HepG2 (cell line): ENCODE measurements around the gene MBIP. TPM values are rescaled to one million over a fixed set of nuclear protein-coding genes. Genes with fewer than 3 reads are reported as not detected.

ENCODE experiments used
- ATAD3A ChIP-seq: sonication (generic); formaldehyde crosslinking; IDR thresholded peaks from 2 replicates; pipeline ENCODE4 v1.4.0; 2020; ENCODE audit warnings: missing genetic modification reagents
- ATM ChIP-seq: fragments of 450-650 bp; IDR thresholded peaks from 2 replicates; pipeline ENCODE4 v1.7.1; 2017; ENCODE audit warnings: mild to moderate bottlenecking, borderline replicate concordance
- CBX2 ChIP-seq, 2 experiments: fragments of 200-600 bp in 1 of 2; sonication (generic); formaldehyde crosslinking in 1 of 2; IDR thresholded peaks; 2 replicates each; pipeline versions ENCODE4 v1.7.0 to v1.8.1; 2018 to 2022; ENCODE audit warnings: low read depth in 2 of 2, low read length in 1 of 2, mild to moderate bottlenecking in 1 of 2, missing genetic modification reagents in 1 of 2
- FOXC1 ChIP-seq: sonication (generic); formaldehyde crosslinking; IDR thresholded peaks from 2 replicates; pipeline ENCODE4 v1.8.0; 2022; ENCODE audit warnings: mild to moderate bottlenecking, missing genetic modification reagents, borderline replicate concordance
- HOXD1 ChIP-seq: sonication (generic); formaldehyde crosslinking; IDR thresholded peaks from 2 replicates; pipeline ENCODE4 v1.5.0; 2020; ENCODE audit warnings: missing genetic modification reagents
- PTBP1 ChIP-seq: fragments of 200-400 bp; formaldehyde crosslinking; IDR thresholded peaks from 2 replicates; pipeline ENCODE4 v1.6.1; 2018; ENCODE audit warnings: low read length, low read depth; ENCODE audit not compliant: poor library complexity, severe bottlenecking
- RBFOX2 ChIP-seq: fragments of 200-400 bp; formaldehyde crosslinking; IDR thresholded peaks from 2 replicates; pipeline ENCODE4 v1.6.1; 2017; ENCODE audit warnings: low read depth, mild to moderate bottlenecking, low read length
- SNRNP70 ChIP-seq: fragments of 200-400 bp; formaldehyde crosslinking; IDR thresholded peaks from 2 replicates; pipeline ENCODE4 v1.6.1; 2017; ENCODE audit warnings: mild to moderate bottlenecking, low read depth, low read length, moderate library complexity
- SYNCRIP ChIP-seq: fragments of 200-400 bp; formaldehyde crosslinking; IDR thresholded peaks from 2 replicates; pipeline ENCODE4 v1.6.1; 2018; ENCODE audit warnings: mild to moderate bottlenecking, low read depth, low read length; ENCODE audit not compliant: insufficient read depth
- TGIF2 ChIP-seq: IDR thresholded peaks from 2 replicates; pipeline ENCODE4 v1.6.1; 2016; ENCODE audit warnings: control low read depth, missing compliant biosample characterization
- ZBTB7A ChIP-seq: sonication (generic); formaldehyde crosslinking; IDR thresholded peaks from 2 replicates; pipeline ENCODE4 v1.8.0; 2022; ENCODE audit warnings: mild to moderate bottlenecking, missing genetic modification reagents
- ZBTB8A ChIP-seq: sonication (generic); formaldehyde crosslinking; IDR thresholded peaks from 2 replicates; pipeline ENCODE4 v1.4.0; 2020; ENCODE audit warnings: mild to moderate bottlenecking, low read depth, missing genetic modification reagents, borderline replicate concordance
- ZC3H4 ChIP-seq: sonication (generic); formaldehyde crosslinking; IDR thresholded peaks from 2 replicates; pipeline ENCODE4 v1.4.0; 2020; ENCODE audit warnings: missing genetic modification reagents, borderline replicate concordance
- ZEB1 ChIP-seq: IDR thresholded peaks from 2 replicates; pipeline ENCODE4 v1.6.1; 2012; ENCODE audit warnings: mild to moderate bottlenecking, low read depth, inconsistent platforms; ENCODE audit not compliant: insufficient replicate concordance
- ZKSCAN5 ChIP-seq: sonication (generic); formaldehyde crosslinking; IDR thresholded peaks from 2 replicates; pipeline ENCODE4 v1.5.1; 2020; ENCODE audit warnings: mild to moderate bottlenecking, missing genetic modification reagents
- ZNF343 ChIP-seq: sonication (generic); formaldehyde crosslinking; IDR thresholded peaks from 2 replicates; pipeline ENCODE4 v1.4.0; 2020; ENCODE audit warnings: mild to moderate bottlenecking, missing genetic modification reagents
- ZNF766 ChIP-seq: sonication (generic); formaldehyde crosslinking; IDR thresholded peaks from 2 replicates; pipeline ENCODE4 v1.5.0; 2020; ENCODE audit warnings: missing genetic modification reagents, borderline replicate concordance
- ZNF776 ChIP-seq: sonication (generic); formaldehyde crosslinking; IDR thresholded peaks from 2 replicates; pipeline ENCODE4 v1.4.0; 2020; ENCODE audit warnings: mild to moderate bottlenecking, missing genetic modification reagents
- ZNF780A ChIP-seq: sonication (generic); formaldehyde crosslinking; IDR thresholded peaks from 2 replicates; pipeline ENCODE4 v1.8.0; 2022; ENCODE audit warnings: mild to moderate bottlenecking, missing genetic modification reagents, moderate library complexity
- ZNF83 ChIP-seq: sonication (generic); formaldehyde crosslinking; IDR thresholded peaks from 2 replicates; pipeline ENCODE4 v1.4.0; 2020; ENCODE audit warnings: missing genetic modification reagents, mild to moderate bottlenecking, borderline replicate concordance
- polyA plus RNA-seq, 8 experiments: library from polyadenylated mRNA; depleted of rRNA in 3 of 8; stranded (reverse) in 7 of 8; unstranded in 1 of 8; fragments of >200 nt; fragmentation: Illumina TruSeq in 4 of 8; extraction: Trizol in 4 of 8; gene quantifications; 2 replicates each; pipeline versions ENCODE4 v1.2.1 to v1.2.3, GENCODE V29; 2011 to 2016; ENCODE audit warnings: low read depth in 4 of 8, missing spikeins in 1 of 8, mixed read lengths in 1 of 8; ENCODE audit not compliant: insufficient read depth in 1 of 8
- total RNA-seq, 5 experiments: library from RNA; depleted of rRNA; stranded (reverse); fragments of >200 nt; fragmentation: Illumina TruSeq; extraction: Trizol; gene quantifications; 2 replicates each; pipeline ENCODE4 v1.2.3, GENCODE V29; 2016; ENCODE audit warnings: low read depth in 1 of 5
- TF ChIP-seq, protein P1 (sequence below): sonication (generic); formaldehyde crosslinking; IDR thresholded peaks from 2 replicates; pipeline ENCODE4 v1.9.0; 2021; ENCODE audit warnings: mild to moderate bottlenecking, missing genetic modification reagents
- TF ChIP-seq, protein P2 (sequence below): conservative IDR thresholded peaks from 2 replicates; pipeline ENCODE4 v1.6.1; 2018; ENCODE audit warnings: missing genetic modification reagents

MBIP gene
- total and polyA plus RNA-seq, 2 of the 13 experiments (the other 11 are each of a cell fraction or from before 2014, with no cell fraction given), result 48.1 to 48.6 TPM

DNA sequence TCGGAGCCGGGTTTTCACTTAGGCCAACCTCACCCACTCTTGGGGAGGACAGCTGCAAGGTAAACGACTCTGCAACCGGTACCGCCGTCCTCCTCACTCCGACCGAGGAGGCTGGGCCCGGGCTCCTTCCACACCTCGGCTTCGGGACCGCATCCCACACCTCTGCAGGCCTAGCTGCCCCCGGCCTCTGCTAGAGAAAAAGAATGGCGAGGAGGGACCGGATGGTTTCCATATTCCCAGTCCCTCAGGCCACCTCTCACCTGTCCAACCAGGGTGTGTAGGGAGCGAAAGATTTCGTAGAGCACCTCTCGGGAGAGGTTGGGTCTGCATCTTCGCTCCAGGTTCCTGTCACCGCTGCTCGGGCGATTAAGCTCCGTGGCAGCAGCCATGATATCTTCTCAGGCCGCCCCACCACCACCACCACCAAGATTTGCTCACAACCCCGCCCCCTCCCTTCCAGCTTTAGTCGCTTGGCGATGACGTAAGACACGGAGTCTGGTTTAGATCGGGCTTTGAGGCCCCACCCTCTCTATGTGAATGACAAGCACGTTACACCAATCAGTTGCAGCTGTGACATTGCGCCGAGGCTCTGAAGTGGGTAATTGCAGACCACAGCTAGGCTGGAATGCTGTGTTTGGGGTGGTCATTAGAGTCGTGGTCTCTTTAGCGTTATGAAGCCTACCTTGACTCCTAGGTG is at the start of gene MBIP (continued):
- TF ChIP-seq SNRNP70 (no peak), PTBP1 (peak; percentile 97), ZBTB8A (peak; percentile 82; the same call in 1 of the 2 replicates), ZNF780A (CRISPR knock-in tag) (peak; percentile 91; the same call in 1 of the 2 replicates), ZEB1 (peak; percentile 32), ZNF343 (CRISPR knock-in tag) (peak; percentile 88; the same call in 1 of the 2 replicates), HOXD1 (CRISPR knock-in tag) (no peak; the same call in 1 of the 2 replicates), ZNF766 (peak; percentile 72; the same call in 1 of the 2 replicates), ZNF776 (CRISPR knock-in tag) (no peak), SYNCRIP (no peak), ZC3H4 (peak; percentile 63; the same call in 1 of the 2 replicates), TGIF2 (CRISPR knock-in tag) (no peak; the same call in 1 of the 2 replicates), ZKSCAN5 (CRISPR knock-in tag) (no peak), CBX2 (IDR thresholded peaks at IDR 0.05; ENCODE audit: low read depth, low read length) (no peak; the same call in 1 of the 2 replicates), CBX2 (CRISPR knock-in tag; IDR thresholded peaks at IDR 0.05; ENCODE audit: low read depth) (peak; percentile 99; the same call in 1 of the 2 replicates), FOXC1 (peak; percentile 90), ATAD3A (CRISPR knock-in tag) (no peak), ATM (no peak; the same call in 1 of the 2 replicates), ZBTB7A (CRISPR knock-in tag) (peak; percentile 59), RBFOX2 (peak; percentile 67), ZNF83 (CRISPR knock-in tag) (no peak)
- TF ChIP-seq, protein P1, sequence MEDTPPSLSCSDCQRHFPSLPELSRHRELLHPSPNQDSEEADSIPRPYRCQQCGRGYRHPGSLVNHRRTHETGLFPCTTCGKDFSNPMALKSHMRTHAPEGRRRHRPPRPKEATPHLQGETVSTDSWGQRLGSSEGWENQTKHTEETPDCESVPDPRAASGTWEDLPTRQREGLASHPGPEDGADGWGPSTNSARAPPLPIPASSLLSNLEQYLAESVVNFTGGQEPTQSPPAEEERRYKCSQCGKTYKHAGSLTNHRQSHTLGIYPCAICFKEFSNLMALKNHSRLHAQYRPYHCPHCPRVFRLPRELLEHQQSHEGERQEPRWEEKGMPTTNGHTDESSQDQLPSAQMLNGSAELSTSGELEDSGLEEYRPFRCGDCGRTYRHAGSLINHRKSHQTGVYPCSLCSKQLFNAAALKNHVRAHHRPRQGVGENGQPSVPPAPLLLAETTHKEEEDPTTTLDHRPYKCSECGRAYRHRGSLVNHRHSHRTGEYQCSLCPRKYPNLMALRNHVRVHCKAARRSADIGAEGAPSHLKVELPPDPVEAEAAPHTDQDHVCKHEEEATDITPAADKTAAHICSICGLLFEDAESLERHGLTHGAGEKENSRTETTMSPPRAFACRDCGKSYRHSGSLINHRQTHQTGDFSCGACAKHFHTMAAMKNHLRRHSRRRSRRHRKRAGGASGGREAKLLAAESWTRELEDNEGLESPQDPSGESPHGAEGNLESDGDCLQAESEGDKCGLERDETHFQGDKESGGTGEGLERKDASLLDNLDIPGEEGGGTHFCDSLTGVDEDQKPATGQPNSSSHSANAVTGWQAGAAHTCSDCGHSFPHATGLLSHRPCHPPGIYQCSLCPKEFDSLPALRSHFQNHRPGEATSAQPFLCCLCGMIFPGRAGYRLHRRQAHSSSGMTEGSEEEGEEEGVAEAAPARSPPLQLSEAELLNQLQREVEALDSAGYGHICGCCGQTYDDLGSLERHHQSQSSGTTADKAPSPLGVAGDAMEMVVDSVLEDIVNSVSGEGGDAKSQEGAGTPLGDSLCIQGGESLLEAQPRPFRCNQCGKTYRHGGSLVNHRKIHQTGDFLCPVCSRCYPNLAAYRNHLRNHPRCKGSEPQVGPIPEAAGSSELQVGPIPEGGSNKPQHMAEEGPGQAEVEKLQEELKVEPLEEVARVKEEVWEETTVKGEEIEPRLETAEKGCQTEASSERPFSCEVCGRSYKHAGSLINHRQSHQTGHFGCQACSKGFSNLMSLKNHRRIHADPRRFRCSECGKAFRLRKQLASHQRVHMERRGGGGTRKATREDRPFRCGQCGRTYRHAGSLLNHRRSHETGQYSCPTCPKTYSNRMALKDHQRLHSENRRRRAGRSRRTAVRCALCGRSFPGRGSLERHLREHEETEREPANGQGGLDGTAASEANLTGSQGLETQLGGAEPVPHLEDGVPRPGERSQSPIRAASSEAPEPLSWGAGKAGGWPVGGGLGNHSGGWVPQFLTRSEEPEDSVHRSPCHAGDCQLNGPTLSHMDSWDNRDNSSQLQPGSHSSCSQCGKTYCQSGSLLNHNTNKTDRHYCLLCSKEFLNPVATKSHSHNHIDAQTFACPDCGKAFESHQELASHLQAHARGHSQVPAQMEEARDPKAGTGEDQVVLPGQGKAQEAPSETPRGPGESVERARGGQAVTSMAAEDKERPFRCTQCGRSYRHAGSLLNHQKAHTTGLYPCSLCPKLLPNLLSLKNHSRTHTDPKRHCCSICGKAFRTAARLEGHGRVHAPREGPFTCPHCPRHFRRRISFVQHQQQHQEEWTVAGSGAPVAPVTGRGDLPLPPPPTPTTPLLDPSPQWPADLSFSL (CRISPR knock-in tag), result no peak
- TF ChIP-seq, protein P2, sequence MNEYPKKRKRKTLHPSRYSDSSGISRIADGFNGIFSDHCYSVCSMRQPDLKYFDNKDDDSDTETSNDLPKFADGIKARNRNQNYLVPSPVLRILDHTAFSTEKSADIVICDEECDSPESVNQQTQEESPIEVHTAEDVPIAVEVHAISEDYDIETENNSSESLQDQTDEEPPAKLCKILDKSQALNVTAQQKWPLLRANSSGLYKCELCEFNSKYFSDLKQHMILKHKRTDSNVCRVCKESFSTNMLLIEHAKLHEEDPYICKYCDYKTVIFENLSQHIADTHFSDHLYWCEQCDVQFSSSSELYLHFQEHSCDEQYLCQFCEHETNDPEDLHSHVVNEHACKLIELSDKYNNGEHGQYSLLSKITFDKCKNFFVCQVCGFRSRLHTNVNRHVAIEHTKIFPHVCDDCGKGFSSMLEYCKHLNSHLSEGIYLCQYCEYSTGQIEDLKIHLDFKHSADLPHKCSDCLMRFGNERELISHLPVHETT (CRISPR knock-in tag), result 0 out of 2 replicates have a peak, but pooled peaks have one; percentile 60
